ENCODE data around the gene ZNF143.
"Not testable (repeated sequence)": the region's sequence is repeated elsewhere in the genome, so short reads cannot be mapped to it uniquely, and the experiment has no call there.

Gene ZNF143

GRCh38 chr11:9549216-9549615, 88.4 kb downstream of the ZNF143 start:
- FAIRE-seq, result not testable (repeated sequence)

- no peak for FAIRE-seq
Measured at GRCh38 chr11:9550191-9550628, 89.4 kb downstream of the ZNF143 start.

- no peak for FAIRE-seq
Measured at GRCh38 chr11:9561279-9561982, 100.6 kb downstream of the ZNF143 start.

- FAIRE-seq, result no peak
Measured at GRCh38 chr11:9562716-9563115, 101.9 kb downstream of the ZNF143 start.

GRCh38 chr11:9563196-9563730, 102.5 kb downstream of the ZNF143 start:
- FAIRE-seq, result no peak

- FAIRE-seq, result peak; percentile 97
Measured at GRCh38 chr11:9565822-9566560, 105.2 kb downstream of the ZNF143 start.

GRCh38 chr11:9566561-9567063, 105.8 kb downstream of the ZNF143 start:
- no peak for FAIRE-seq

- no peak for FAIRE-seq
Measured at GRCh38 chr11:9567401-9567800, 106.6 kb downstream of the ZNF143 start.

GRCh38 chr11:9568161-9568853, 107.5 kb downstream of the ZNF143 start:
- no peak for FAIRE-seq

GRCh38 chr11:9568854-9569587, 108.2 kb downstream of the ZNF143 start:
- peak; percentile 88 for FAIRE-seq

- no peak for FAIRE-seq
Measured at GRCh38 chr11:9569588-9570164, 108.9 kb downstream of the ZNF143 start.

- FAIRE-seq, result no peak
Measured at GRCh38 chr11:9570313-9571025, 109.7 kb downstream of the ZNF143 start.

- no peak for FAIRE-seq
Measured at GRCh38 chr11:9571071-9571762, 110.4 kb downstream of the ZNF143 start.

GRCh38 chr11:9571763-9572115, 110.9 kb downstream of the ZNF143 start:
- FAIRE-seq, result peak; percentile 46

- FAIRE-seq, result peak; percentile 88
Measured at GRCh38 chr11:9573052-9573774, 112.4 kb downstream of the ZNF143 start, which contains the start of gene WEE1. WEE1 (plus strand) TSS chr11:9573670; CDS start chr11:9573934, 264 bp downstream.

GRCh38 chr11:9573775-9574621, 113.2 kb downstream of the ZNF143 start:
- no peak for FAIRE-seq

- no peak for FAIRE-seq
Measured at GRCh38 chr11:9574622-9575259, 113.9 kb downstream of the ZNF143 start.
